H1 (cell line): ENCODE measurements around the gene RSPH9. TPM values are rescaled to one million over a fixed set of nuclear protein-coding genes. Genes with fewer than 3 reads are reported as not detected.
"Not testable (repeated sequence)": the region's sequence is repeated elsewhere in the genome, so short reads cannot be mapped to it uniquely, and the experiment has no call there.

Experiments used
- CTCF ChIA-PET: fragments of 300-600 bp; sonication (Branson Sonifier 250); formaldehyde crosslinking; loops from one replicate; lab custom pipeline; 2021; ENCODE audit not compliant: partially characterized antibody; lab: Charles Lee
- POLR2A ChIA-PET: fragments of 300-600 bp; sonication (Branson Sonifier 250); formaldehyde crosslinking; loops from one replicate; lab custom pipeline; 2021; ENCODE audit warnings: inconsistent platforms; ENCODE audit not compliant: partially characterized antibody; lab: Charles Lee
- DNase-seq, 2 experiments: peaks; one replicate each; pipeline versions ENCODE4 v3.0.0 to v3.0.0-alpha.2; 2010 to 2022; ENCODE audit warnings: low spot score in 2 of 2, low read depth in 1 of 2, mixed read lengths in 1 of 2
- FAIRE-seq: peaks from 2 replicates; lab custom pipeline; 2011; peaks lifted over from hg19 to GRCh38; lab: Jason Lieb, UNC
- H2AFZ ChIP-seq: 2 replicates; pipeline ENCODE4 v1.8.1; 2012; ENCODE audit warnings: low read length, inconsistent platforms
- H2AK5ac ChIP-seq: 2 replicates; pipeline ENCODE4 v1.6.1; 2013; ENCODE audit warnings: low read depth, low read length
- H2BK120ac ChIP-seq: replicated peaks from 2 replicates; pipeline ENCODE3; 2013; ENCODE audit warnings: low read depth, low read length, inconsistent platforms
- H2BK12ac ChIP-seq: 2 replicates; pipeline ENCODE4 v1.6.1; 2013; ENCODE audit warnings: low read depth, low read length
- H2BK15ac ChIP-seq: 2 replicates; pipeline ENCODE4 v1.6.1; 2013; ENCODE audit warnings: low read length
- H2BK20ac ChIP-seq: 2 replicates; pipeline ENCODE4 v1.6.1; 2013; ENCODE audit warnings: low read length
- H2BK5ac ChIP-seq: 2 replicates; pipeline ENCODE4 v1.6.1; 2013; ENCODE audit warnings: low read depth, low read length
- H3K14ac ChIP-seq: 2 replicates; pipeline ENCODE4 v1.6.1; 2013; ENCODE audit warnings: inconsistent platforms; ENCODE audit not compliant: insufficient read length
- H3K18ac ChIP-seq: 2 replicates; pipeline ENCODE4 v1.6.1; 2013; ENCODE audit warnings: low read length; ENCODE audit errors: extremely low read depth
- H3K23ac ChIP-seq: 2 replicates; pipeline ENCODE4 v1.6.1; 2013; ENCODE audit warnings: inconsistent platforms; ENCODE audit not compliant: insufficient read length
- H3K23me2 ChIP-seq: 2 replicates; pipeline ENCODE4 v1.6.1; 2013; ENCODE audit warnings: low read depth, low read length
- H3K27ac ChIP-seq: 2 replicates; pipeline ENCODE4 v1.6.1; 2011; ENCODE audit warnings: low read depth, low read length, inconsistent platforms
- H3K27me3 ChIP-seq, 4 experiments: replicated peaks in 1 of 4; 1 replicate in 1 of 4; 2 replicates in 3 of 4; pipeline versions ENCODE4 v1.6.1 to v1.8.1; 2011 to 2013; ENCODE audit warnings: low read length in 3 of 4, mild to moderate bottlenecking in 3 of 4, inconsistent platforms in 2 of 4, mixed read lengths in 2 of 4, moderate library complexity in 1 of 4; ENCODE audit not compliant: control insufficient read depth in 3 of 4, insufficient read depth in 3 of 4; ENCODE audit errors: extremely low read depth in 1 of 4
- H3K36me3 ChIP-seq, 4 experiments: 2 replicates each; pipeline versions ENCODE4 v1.6.1 to v1.8.1; 2011 to 2013; ENCODE audit warnings: mild to moderate bottlenecking in 4 of 4, low read length in 3 of 4, moderate library complexity in 2 of 4, control low read depth in 1 of 4, inconsistent platforms in 1 of 4; ENCODE audit not compliant: insufficient read depth in 4 of 4, control insufficient read depth in 2 of 4
- H3K4ac ChIP-seq: replicated peaks from 2 replicates; pipeline ENCODE3; 2013; ENCODE audit warnings: low read length, low read depth, mixed read lengths, inconsistent platforms; ENCODE audit not compliant: insufficient read length
- H3K4me1 ChIP-seq, 4 experiments: replicated peaks in 1 of 4; 1 replicate in 1 of 4; 2 replicates in 3 of 4; pipeline versions ENCODE4 v1.6.1 to v1.8.1; 2011 to 2013; ENCODE audit warnings: low read length in 3 of 4, inconsistent platforms in 2 of 4, mixed read lengths in 1 of 4; ENCODE audit not compliant: insufficient read depth in 4 of 4, control insufficient read depth in 3 of 4
- H3K4me2 ChIP-seq, 2 experiments: 2 replicates each; pipeline versions ENCODE4 v1.6.1 to v1.8.1; 2011 to 2013; ENCODE audit warnings: low read depth in 2 of 2, low read length in 2 of 2, control low read depth in 1 of 2, inconsistent platforms in 1 of 2, mild to moderate bottlenecking in 1 of 2; ENCODE audit not compliant: insufficient read depth in 1 of 2
- H3K4me3 ChIP-seq, 4 experiments: fragments of 200-600, 300-600 bp in 1 of 4; sonication (generic), shearing (Covaris generic), sonication (Bioruptor Twin) in 1 of 4; 2 replicates each; pipeline versions ENCODE4 v1.5.1 to v1.8.1; 2011 to 2016; ENCODE audit warnings: low read length in 4 of 4, low read depth in 3 of 4, control low read depth in 2 of 4, inconsistent platforms in 2 of 4, mild to moderate bottlenecking in 2 of 4, mixed read lengths in 1 of 4, moderate library complexity in 1 of 4; ENCODE audit not compliant: insufficient read depth in 2 of 4; ENCODE audit errors: extremely low read depth in 1 of 4
- H3K56ac ChIP-seq: replicated peaks from 2 replicates; pipeline ENCODE3; 2013; ENCODE audit warnings: low read depth, mild to moderate bottlenecking, mixed read lengths, low read length, inconsistent platforms; ENCODE audit not compliant: insufficient read length
- H3K79me1 ChIP-seq: 2 replicates; pipeline ENCODE4 v1.6.1; 2013; ENCODE audit warnings: low read depth, low read length, control low read depth
- H3K79me2 ChIP-seq, 2 experiments: 2 replicates each; pipeline versions ENCODE4 v1.6.1 to v1.8.1; 2012 to 2013; ENCODE audit warnings: low read length in 2 of 2, mild to moderate bottlenecking in 2 of 2, inconsistent platforms in 1 of 2; ENCODE audit not compliant: insufficient read depth in 2 of 2, control insufficient read depth in 1 of 2
- H3K9ac ChIP-seq, 4 experiments: replicated peaks in 1 of 4; 1 replicate in 1 of 4; 2 replicates in 3 of 4; pipeline versions ENCODE4 v1.6.1 to v1.8.1; 2011 to 2013; ENCODE audit warnings: low read depth in 3 of 4, low read length in 3 of 4, control low read depth in 2 of 4, mild to moderate bottlenecking in 2 of 4, moderate library complexity in 2 of 4, inconsistent platforms in 1 of 4; ENCODE audit errors: extremely low read depth in 1 of 4
- H3K9me3 ChIP-seq, 2 experiments: 2 replicates each; pipeline versions ENCODE4 v1.6.1 to v1.8.1; 2012 to 2013; ENCODE audit warnings: mild to moderate bottlenecking in 2 of 2, moderate library complexity in 2 of 2, control low read depth in 1 of 2, inconsistent platforms in 1 of 2, low read depth in 1 of 2, low read length in 1 of 2, mixed read lengths in 1 of 2; ENCODE audit not compliant: insufficient read depth in 2 of 2
- H4K20me1 ChIP-seq, 2 experiments: replicated peaks in 1 of 2; 2 replicates each; pipeline versions ENCODE3 to v1.8.1; 2011 to 2013; ENCODE audit warnings: inconsistent platforms in 2 of 2, low read length in 2 of 2, mild to moderate bottlenecking in 1 of 2; ENCODE audit not compliant: insufficient read depth in 2 of 2, control insufficient read depth in 1 of 2
- H4K5ac ChIP-seq: 2 replicates; pipeline ENCODE4 v1.6.1; 2013; ENCODE audit warnings: low read length, low read depth, mixed read lengths, inconsistent platforms; ENCODE audit not compliant: insufficient read length
- H4K8ac ChIP-seq: 2 replicates; pipeline ENCODE4 v1.8.0; 2013; ENCODE audit warnings: mild to moderate bottlenecking, moderate library complexity, low read length, inconsistent platforms; ENCODE audit not compliant: insufficient read depth; ENCODE audit errors: extremely low read depth
- H4K91ac ChIP-seq: replicated peaks from 2 replicates; pipeline ENCODE3; 2013; ENCODE audit warnings: low read length, mixed read lengths, inconsistent platforms; ENCODE audit not compliant: insufficient read length
- WGBS, 2 experiments: shearing (Covaris generic) in 1 of 2; methylation state at CpG; one replicate each; pipeline versions ENCODE4 v1.1.6 to v1.1.7; 2013 to 2015; ENCODE audit warnings: low lambda C conversion rate in 2 of 2, mixed read lengths in 2 of 2, inconsistent platforms in 1 of 2, low coverage in 1 of 2, missing lambda C conversion rate in 1 of 2; ENCODE audit not compliant: insufficient replicate concordance in 2 of 2, insufficient coverage in 1 of 2, insufficient read length in 1 of 2; ENCODE audit errors: extremely low coverage in 1 of 2, missing lambda C conversion rate in 1 of 2; 5-methylcytosine and 5-hydroxymethylcytosine counted together
- polyA plus RNA-seq, 7 experiments: library from polyadenylated mRNA; depleted of rRNA in 3 of 7; stranded (reverse) in 5 of 7; unstranded in 2 of 7; fragments of >200 nt in 5 of 7; fragments of 200-250 nt in 2 of 7; gene quantifications; 1 replicate in 5 of 7; 2 replicates in 1 of 7; 4 replicates in 1 of 7; pipeline versions ENCODE4 v1.2.1 to v1.2.3, GENCODE V29; 2011 to 2013; ENCODE audit warnings: missing spikeins in 2 of 7, mixed read lengths in 2 of 7
- total RNA-seq: library from RNA; stranded (reverse); fragmentation: NEBNext Ultra II Directional; extraction: Animal tissue kit (Norgen Biotek cat#: 25700); gene quantifications from 2 replicates; pipeline ENCODE4 v1.2.1, GENCODE V29; 2021

RSPH9 gene
- total and polyA plus RNA-seq, 2 of the 8 experiments (the other 6 are each of a cell fraction or from before 2014, with no cell fraction given) = 0.15 to 0.23 TPM

DNA sequence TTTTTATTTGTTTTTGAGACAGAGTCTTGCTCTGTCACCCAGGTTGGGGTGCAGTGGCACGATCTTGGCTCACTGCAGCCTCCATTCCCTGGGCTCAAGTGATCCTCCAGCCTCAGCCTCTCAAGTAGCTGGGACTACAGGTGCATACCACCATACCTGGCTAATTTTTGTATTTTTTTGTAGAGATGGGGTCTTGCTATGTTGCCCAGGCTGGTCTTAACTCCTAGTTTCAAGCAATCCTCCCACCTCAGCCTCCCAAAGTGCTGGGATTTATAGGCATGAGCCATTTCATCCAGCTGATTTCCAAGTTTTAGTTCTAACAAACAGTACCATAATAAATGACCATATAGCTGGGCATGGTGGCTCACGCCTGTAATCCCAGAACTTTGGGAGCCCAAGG, 8.0 kb downstream of the RSPH9 start:
- H4K8ac ChIP-seq, H3K56ac ChIP-seq, H3K4ac ChIP-seq, H3K36me3 ChIP-seq, H2BK15ac ChIP-seq, H3K27ac ChIP-seq, H2BK20ac ChIP-seq, H2AFZ ChIP-seq, H4K5ac ChIP-seq, H3K23me2 ChIP-seq, POLR2A ChIA-PET, H3K79me2 ChIP-seq, H3K23ac ChIP-seq, H3K4me2 ChIP-seq, H3K4me1 ChIP-seq, H3K14ac ChIP-seq, H3K79me1 ChIP-seq, H2AK5ac ChIP-seq, H4K91ac ChIP-seq, DNase-seq, H4K20me1 ChIP-seq, H3K18ac ChIP-seq, FAIRE-seq, H3K4me3 ChIP-seq, H3K9ac ChIP-seq, H2BK120ac ChIP-seq, H2BK5ac ChIP-seq, H3K9me3 ChIP-seq, H2BK12ac ChIP-seq, H3K27me3 ChIP-seq: not testable (repeated sequence)
- WGBS, 2 experiments = 100% methylated on average over 2 of the region's 2 CpGs; no CpG with 5 or more reads in 1 of the 2 experiments
- CTCF ChIA-PET = interaction anchor here (0.7 to 1.4 kb wide), 3 partner anchors 15 to 533 kb away, joined by 3 to 5 read pairs (median 5); no protein-coding TSS in a partner anchor
